Caki2 (cell line): ENCODE measurements around the gene RPUSD3. TPM values are rescaled to one million over a fixed set of nuclear protein-coding genes. Genes with fewer than 3 reads are reported as not detected.

Experiments
- DNase-seq: peaks from one replicate; pipeline ENCODE4 v3.0.0-alpha.2; 2015; ENCODE audit warnings: low read depth
- in situ Hi-C: cut with HindIII; loops from 2 replicates; pipeline ENCODE4 v1.10.0; 2016; ENCODE audit warnings: low sequenced_read_pairs, low pct_unique_long_range_greater_than_20kb, mixed read lengths
- total RNA-seq: library from RNA; depleted of rRNA; stranded (reverse); fragments of >200 nt; shearing (Covaris generic); gene quantifications from 2 replicates; pipeline ENCODE4 v1.2.3, GENCODE V29; 2014; ENCODE audit warnings: low replicate concordance

Gene RPUSD3
- total RNA-seq, 1 experiment from 2014 or later, result 43.5 TPM

- in situ Hi-C loops, result no loop called here
- no peak for DNase-seq
Observed at GRCh38 chr3:9812870-9813483, 30.8 kb downstream of the RPUSD3 start.

GRCh38 chr3:9810846-9811245 is 33.0 kb downstream of the RPUSD3 start:
- DNase-seq, result no peak
- in situ Hi-C loops, result no loop called here

GRCh38 chr3:9810433-9810770 is 33.4 kb downstream of the RPUSD3 start:
- in situ Hi-C loops, result no loop called here
- DNase-seq, result no peak

- in situ Hi-C loops, result no loop called here
- DNase-seq, result peak; percentile 67
Observed at GRCh38 chr3:9809615-9810432, 34.0 kb downstream of the RPUSD3 start, which contains the start of gene TTLL3. TSS of gene TTLL3 (plus strand) at chr3:9810262. CDS start at chr3:9810662, 400 bp downstream.

GRCh38 chr3:9809239-9809614 is 34.6 kb downstream of the RPUSD3 start:
- in situ Hi-C loops, result no loop called here
- DNase-seq, result no peak

- DNase-seq, result peak; percentile 39
- in situ Hi-C loops, result no loop called here
Observed at GRCh38 chr3:9808345-9809037, 35.3 kb downstream of the RPUSD3 start.

GRCh38 chr3:9807981-9808344 is 35.8 kb downstream of the RPUSD3 start:
- in situ Hi-C loops, result no loop called here
- no peak for DNase-seq

- in situ Hi-C loops, result no loop called here
- no peak for DNase-seq
Observed at GRCh38 chr3:9806688-9807589, 36.9 kb downstream of the RPUSD3 start.

- in situ Hi-C loops, result no loop called here
- no peak for DNase-seq
Observed at GRCh38 chr3:9806137-9806536, 37.7 kb downstream of the RPUSD3 start.

- in situ Hi-C loops, result no loop called here
Observed at GRCh38 chr3:9804996-9805395, 38.8 kb downstream of the RPUSD3 start.

GRCh38 chr3:9803494-9803893 is 40.3 kb downstream of the RPUSD3 start:
- in situ Hi-C loops, result no loop called here

More at GRCh38 chr3:9804996-9805395, 38.8 kb downstream of the RPUSD3 start:
- DNase-seq, result no peak

GRCh38 chr3:9800529-9800928 is 43.3 kb downstream of the RPUSD3 start:
- in situ Hi-C loops, result no loop called here
- DNase-seq, result no peak

More at GRCh38 chr3:9803494-9803893, 40.3 kb downstream of the RPUSD3 start:
- DNase-seq, result no peak

GRCh38 chr3:9797196-9797945 is 46.4 kb downstream of the RPUSD3 start:
- no peak for DNase-seq
- in situ Hi-C loops, result no loop called here

GRCh38 chr3:9795207-9795606 is 48.6 kb downstream of the RPUSD3 start:
- in situ Hi-C loops, result no loop called here

GRCh38 chr3:9794400-9794799 is 49.4 kb downstream of the RPUSD3 start:
- no peak for DNase-seq

More at GRCh38 chr3:9795207-9795606, 48.6 kb downstream of the RPUSD3 start:
- no peak for DNase-seq

GRCh38 chr3:9793161-9793781 is 50.5 kb downstream of the RPUSD3 start:
- in situ Hi-C loops, result no loop called here
- DNase-seq, result peak; percentile 23

More at GRCh38 chr3:9794400-9794799, 49.4 kb downstream of the RPUSD3 start:
- in situ Hi-C loops, result no loop called here
